Measurements from ENCODE around the gene TNFRSF1B. TPM values are rescaled to one million over a fixed set of nuclear protein-coding genes. Genes with fewer than 3 reads are reported as not detected.

Gene TNFRSF1B
- polyA plus RNA-seq, 1 donor (not counting 4 experiments of a cell fraction or from before 2014, with no cell fraction given): 0.04 TPM

GRCh38 chr1:12188657-12189327 is 22.0 kb downstream of the TNFRSF1B start:
- peaks cover 37% of the 10 kb centered on the region for H3K27me3 ChIP-seq (ENCODE audit: control insufficient read depth, extremely low read depth, insufficient read depth, low read length)
- TF ChIP-seq, protein P1, sequence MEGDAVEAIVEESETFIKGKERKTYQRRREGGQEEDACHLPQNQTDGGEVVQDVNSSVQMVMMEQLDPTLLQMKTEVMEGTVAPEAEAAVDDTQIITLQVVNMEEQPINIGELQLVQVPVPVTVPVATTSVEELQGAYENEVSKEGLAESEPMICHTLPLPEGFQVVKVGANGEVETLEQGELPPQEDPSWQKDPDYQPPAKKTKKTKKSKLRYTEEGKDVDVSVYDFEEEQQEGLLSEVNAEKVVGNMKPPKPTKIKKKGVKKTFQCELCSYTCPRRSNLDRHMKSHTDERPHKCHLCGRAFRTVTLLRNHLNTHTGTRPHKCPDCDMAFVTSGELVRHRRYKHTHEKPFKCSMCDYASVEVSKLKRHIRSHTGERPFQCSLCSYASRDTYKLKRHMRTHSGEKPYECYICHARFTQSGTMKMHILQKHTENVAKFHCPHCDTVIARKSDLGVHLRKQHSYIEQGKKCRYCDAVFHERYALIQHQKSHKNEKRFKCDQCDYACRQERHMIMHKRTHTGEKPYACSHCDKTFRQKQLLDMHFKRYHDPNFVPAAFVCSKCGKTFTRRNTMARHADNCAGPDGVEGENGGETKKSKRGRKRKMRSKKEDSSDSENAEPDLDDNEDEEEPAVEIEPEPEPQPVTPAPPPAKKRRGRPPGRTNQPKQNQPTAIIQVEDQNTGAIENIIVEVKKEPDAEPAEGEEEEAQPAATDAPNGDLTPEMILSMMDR (optimal IDR thresholded peaks at IDR 0.05 in 1 of 3, IDR thresholded peaks at IDR 0.05 in 1 of 3, conservative IDR thresholded peaks at IDR 0.05 in 1 of 3; ENCODE audit: extremely low read depth in 1 of 3, insufficient read depth in 2 of 3, low read length in 3 of 3): no peak
- no peak for TF ChIP-seq EZH2 (IDR thresholded peaks at IDR 0.05; ENCODE audit: low read length)
- no peaks in the 10 kb centered on the region for H3K36me3 ChIP-seq (ENCODE audit: control insufficient read depth in 2 of 2, extremely low read depth in 1 of 2, insufficient read depth in 2 of 2, low read length in 2 of 2)
- dilution Hi-C loops (cut with MboI; ENCODE audit: extremely low pct_ligation_motif_present, low sequenced_read_pairs): no loop called here
- FAIRE-seq (no peak), DNase-seq (ENCODE audit: low read depth, low spot score) (no peak)
- no peak overlapping the region for H3K27ac ChIP-seq (ENCODE audit: control insufficient read depth, insufficient read depth, low read length)
- no peak overlapping the region for H3K4me3 ChIP-seq (ENCODE audit: control insufficient read depth in 2 of 3, extremely low read depth in 1 of 3, insufficient read depth in 2 of 3, low read depth in 1 of 3, low read length in 3 of 3)
- no peaks in the 10 kb centered on the region for H3K4me1 ChIP-seq (ENCODE audit: control insufficient read depth, extremely low read depth, insufficient read depth, low read length)
- H3K9me1 ChIP-seq (ENCODE audit: control insufficient read depth, extremely low read depth, insufficient read depth, low read length): no peaks in the 10 kb centered on the region
- no peak overlapping the region for H3K9ac ChIP-seq (ENCODE audit: control insufficient read depth, extremely low read depth, insufficient read depth, low read length)
- no peaks in the 10 kb centered on the region for H3K79me2 ChIP-seq (ENCODE audit: control insufficient read depth, insufficient read depth, low read length)
- H3K4me2 ChIP-seq (ENCODE audit: control insufficient read depth, extremely low read depth, insufficient read depth, low read depth, low read length): no peak overlapping the region
- H2AFZ ChIP-seq (ENCODE audit: control insufficient read depth, low read length): no peak overlapping the region
- no peaks in the 10 kb centered on the region for H3K9me3 ChIP-seq (ENCODE audit: control insufficient read depth, low read depth, low read length)
- H4K20me1 ChIP-seq (ENCODE audit: control insufficient read depth, extremely low read depth, insufficient read depth, low read length): no peaks in the 10 kb centered on the region

DNA sequence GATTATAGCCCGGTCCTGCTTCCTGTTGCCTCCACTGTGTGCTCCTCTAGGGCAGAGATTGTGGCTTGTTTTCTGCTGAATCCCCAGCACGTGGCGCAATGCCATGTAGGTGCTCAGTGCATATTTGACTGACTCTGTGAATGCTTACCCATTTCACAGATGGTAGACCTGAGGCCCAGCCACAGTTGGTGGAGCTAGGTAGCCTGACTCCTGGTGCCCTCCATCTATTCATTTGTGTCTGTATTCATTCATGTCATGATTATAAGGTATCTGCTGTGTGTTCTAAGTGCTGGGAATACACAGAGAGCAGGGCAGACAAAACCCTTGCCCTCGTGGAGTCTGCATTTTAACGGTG is 22.5 kb downstream of the TNFRSF1B start:
- Histone ChIP-seq H3K36me3 (ENCODE audit: control insufficient read depth in 2 of 2, extremely low read depth in 1 of 2, insufficient read depth in 2 of 2, low read length in 2 of 2) (no peaks in the 10 kb centered on the region), H3K9me1 (ENCODE audit: control insufficient read depth, extremely low read depth, insufficient read depth, low read length) (no peaks in the 10 kb centered on the region), H3K4me3 (ENCODE audit: control insufficient read depth in 2 of 3, extremely low read depth in 1 of 3, insufficient read depth in 2 of 3, low read depth in 1 of 3, low read length in 3 of 3) (no peak overlapping the region), H3K9me3 (ENCODE audit: control insufficient read depth, low read depth, low read length) (no peaks in the 10 kb centered on the region), H3K4me1 (ENCODE audit: control insufficient read depth, extremely low read depth, insufficient read depth, low read length) (no peaks in the 10 kb centered on the region), H3K4me2 (ENCODE audit: control insufficient read depth, extremely low read depth, insufficient read depth, low read depth, low read length) (no peak overlapping the region), H3K9ac (ENCODE audit: control insufficient read depth, extremely low read depth, insufficient read depth, low read length) (no peak overlapping the region), H2AFZ (ENCODE audit: control insufficient read depth, low read length) (no peak overlapping the region), H3K27me3 (ENCODE audit: control insufficient read depth, extremely low read depth, insufficient read depth, low read length) (peaks cover 33% of the 10 kb centered on the region), H3K27ac (ENCODE audit: control insufficient read depth, insufficient read depth, low read length) (no peak overlapping the region), H4K20me1 (ENCODE audit: control insufficient read depth, extremely low read depth, insufficient read depth, low read length) (no peaks in the 10 kb centered on the region), H3K79me2 (ENCODE audit: control insufficient read depth, insufficient read depth, low read length) (no peaks in the 10 kb centered on the region)
- dilution Hi-C loops (cut with MboI; ENCODE audit: extremely low pct_ligation_motif_present, low sequenced_read_pairs): no loop called here
- FAIRE-seq: no peak
- TF ChIP-seq EZH2 (IDR thresholded peaks at IDR 0.05; ENCODE audit: low read length): no peak
- TF ChIP-seq, protein P1 (optimal IDR thresholded peaks at IDR 0.05 in 1 of 3, IDR thresholded peaks at IDR 0.05 in 1 of 3, conservative IDR thresholded peaks at IDR 0.05 in 1 of 3; ENCODE audit: extremely low read depth in 1 of 3, insufficient read depth in 2 of 3, low read length in 3 of 3): no peak
- DNase-seq (ENCODE audit: low read depth, low spot score): no peak

All from keratinocyte (primary cell).